Measurements from ENCODE around the gene AMZ1.

Gene AMZ1

GRCh38 chr7:2651847-2652735 lies 35.9 kb upstream of the AMZ1 start:
- DNase-seq = no peak

- DNase-seq = no peak
Observed at GRCh38 chr7:2652736-2653060, 35.3 kb upstream of the AMZ1 start.

DNA sequence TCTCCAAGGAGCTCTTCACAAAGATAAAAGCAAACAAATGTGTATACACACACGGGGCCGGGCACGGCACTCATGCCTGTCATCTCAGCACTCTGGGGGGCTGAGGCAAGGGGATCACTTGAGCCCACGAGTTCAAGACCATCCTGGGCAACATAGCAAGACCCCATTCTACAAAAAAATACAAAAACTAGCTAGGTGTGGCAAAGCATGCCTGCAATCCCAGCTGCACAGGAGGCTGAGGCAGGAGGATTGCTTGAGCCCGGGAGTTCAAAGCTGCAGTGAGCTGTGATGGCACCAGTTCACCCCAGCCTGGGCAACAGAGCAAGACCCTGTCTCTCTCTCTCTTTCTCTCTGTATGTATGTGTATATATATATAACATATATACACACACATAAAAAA lies 33.9 kb upstream of the AMZ1 start:
- no peak for DNase-seq

DNA sequence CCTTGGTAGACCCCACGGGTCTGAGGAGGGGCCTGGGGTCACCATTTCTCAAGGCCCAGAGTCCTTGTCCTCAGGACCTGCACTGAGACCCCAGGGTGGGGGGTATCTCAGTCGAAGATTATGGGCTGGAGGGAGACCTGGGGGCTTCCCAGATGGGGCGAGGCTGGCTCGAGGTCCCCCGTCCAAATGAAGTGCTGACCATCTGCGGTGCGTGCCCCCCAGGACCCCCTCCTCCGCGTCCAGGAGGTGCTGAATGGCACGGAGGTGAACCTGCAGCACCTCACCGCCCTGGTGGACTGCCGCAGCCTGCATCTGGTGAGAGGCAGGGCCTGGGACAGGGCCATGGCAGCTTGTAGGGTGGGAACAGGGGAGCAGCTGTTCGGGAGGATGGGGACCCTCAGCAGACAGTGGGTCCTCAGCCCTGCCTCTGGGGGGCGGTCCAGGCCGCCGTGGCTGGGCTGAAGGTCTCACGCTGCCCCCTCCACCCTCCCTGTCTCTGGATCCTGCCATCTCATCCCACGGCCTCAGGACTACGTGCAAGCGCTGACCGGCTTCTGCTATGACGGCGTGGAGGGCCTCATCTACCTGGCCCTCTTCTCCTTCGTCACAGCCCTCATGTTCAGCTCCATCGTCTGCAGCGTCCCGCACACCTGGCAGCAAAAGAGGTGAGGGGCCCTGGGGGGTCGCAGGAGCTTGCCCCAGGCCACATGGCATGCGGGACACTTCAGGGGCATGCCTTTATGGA lies 32.0 kb upstream of the AMZ1 start:
- DNase-seq = no peak

DNA sequence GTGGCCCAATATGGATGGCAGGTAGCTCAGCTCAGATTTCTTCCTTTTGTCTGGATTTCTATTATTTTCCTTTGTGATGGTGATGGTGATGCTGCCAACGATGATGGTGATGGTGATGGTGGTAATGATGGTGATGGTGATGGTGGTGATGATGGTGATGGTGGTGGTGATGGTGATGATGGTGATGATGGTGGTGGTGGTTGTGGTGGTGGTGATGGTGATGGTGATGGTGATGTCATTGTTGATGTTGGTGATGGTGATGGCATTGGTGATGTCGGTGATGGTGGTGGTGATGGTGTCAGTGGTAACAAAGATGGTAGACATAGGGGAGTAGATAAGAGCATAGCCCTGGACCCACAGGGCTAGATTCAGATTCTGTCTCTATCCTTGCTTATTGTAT lies 30.8 kb upstream of the AMZ1 start:
- DNase-seq = no peak

DNA sequence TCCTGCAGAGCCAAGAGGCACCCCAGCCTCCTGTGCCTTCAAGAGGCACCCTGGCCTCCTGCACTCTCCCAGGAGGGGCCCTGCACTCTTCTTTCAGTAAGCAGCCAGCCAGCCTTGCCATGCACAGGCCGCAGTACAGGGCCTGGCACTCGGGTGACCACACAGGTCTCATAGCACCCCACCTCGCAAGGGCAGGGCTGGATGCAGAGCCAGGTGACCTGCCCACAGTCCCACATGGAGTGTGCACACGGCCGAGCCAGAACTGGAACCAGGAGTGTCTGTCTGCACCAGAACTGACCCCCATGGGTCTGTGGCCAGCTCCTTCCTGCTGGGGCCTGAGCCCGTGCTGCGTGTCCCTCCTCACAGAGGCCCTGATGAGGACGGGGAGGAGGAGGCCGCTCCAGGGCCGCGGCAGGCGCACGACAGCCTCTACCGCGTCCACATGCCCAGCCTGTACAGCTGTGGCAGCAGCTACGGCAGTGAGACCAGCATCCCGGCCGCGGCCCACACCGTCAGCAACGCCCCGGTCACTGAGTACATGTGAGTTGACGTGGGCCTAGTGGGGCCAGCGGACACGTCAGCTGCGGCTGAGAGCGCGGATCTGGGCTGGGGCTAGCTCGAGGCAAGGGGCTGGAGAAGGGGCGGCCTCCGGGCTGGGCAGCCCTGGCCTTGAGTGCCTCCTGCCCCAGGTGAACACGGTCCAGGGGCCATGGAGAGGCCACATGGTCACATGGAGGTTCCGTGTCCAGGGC lies 29.9 kb upstream of the AMZ1 start:
- no peak for DNase-seq

DNA sequence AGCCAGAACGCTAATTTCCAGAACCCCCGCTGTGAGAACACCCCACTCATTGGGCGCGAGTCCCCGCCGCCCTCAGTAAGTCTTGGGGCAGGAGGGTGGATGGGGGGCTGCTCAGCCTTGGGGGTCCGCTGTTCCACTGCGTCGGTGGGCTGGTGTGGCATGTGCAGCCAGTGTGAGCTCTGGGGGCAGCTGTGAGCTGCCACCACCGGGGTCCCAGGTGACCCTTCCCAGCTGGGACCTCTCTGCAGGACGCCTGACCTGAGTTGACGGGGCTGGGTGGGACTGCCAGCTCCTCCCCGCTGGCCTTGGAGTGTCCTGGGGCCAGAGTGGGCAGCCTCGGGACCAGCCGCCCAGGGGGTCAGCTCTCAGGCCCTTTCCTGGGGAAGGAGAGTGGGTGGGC lies 29.1 kb upstream of the AMZ1 start:
- DNase-seq = no peak

DNA sequence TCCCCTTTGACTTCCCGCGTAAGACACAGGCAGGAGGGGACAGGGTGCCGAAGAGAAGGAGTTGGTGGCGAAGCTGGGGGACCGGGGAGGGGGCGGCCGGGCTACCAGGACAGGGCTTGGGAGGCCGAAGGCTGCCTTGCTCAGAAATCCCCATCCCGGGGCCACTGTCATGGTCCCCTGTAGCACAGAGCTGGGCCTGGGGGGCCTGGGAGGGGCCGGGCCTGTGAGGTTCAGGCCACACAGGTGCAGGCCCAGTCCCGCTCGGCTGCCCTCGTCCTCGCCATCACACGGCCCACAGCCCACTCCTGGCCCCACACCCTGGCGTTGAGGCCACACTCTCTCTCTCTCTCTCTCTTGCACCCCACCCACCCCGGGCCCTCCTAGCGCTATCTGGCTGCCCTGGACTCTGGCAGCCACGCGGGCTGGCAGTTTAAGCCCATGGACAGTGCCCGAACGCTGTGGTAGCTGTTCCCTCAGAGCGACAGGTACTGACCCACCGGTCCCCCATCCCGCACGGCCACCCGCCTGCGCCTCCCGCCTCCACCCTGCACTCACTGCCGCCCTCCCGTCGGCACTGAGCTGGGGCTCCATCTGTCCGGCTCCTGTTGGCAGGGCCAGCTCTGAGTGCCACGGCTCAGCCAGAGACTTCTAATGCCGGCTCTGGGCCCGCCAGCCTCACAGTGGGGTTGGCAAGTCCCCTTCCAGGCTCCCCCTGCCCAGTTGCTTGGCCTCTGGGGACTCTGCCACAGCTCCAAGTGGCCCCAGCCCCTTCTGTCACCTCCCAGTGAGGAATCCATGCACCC lies 28.2 kb upstream of the AMZ1 start:
- DNase-seq = no peak

GRCh38 chr7:2660359-2661095 lies 27.5 kb upstream of the AMZ1 start:
- DNase-seq = no peak

- no peak for DNase-seq
Observed at GRCh38 chr7:2661096-2661449, 26.9 kb upstream of the AMZ1 start.

- DNase-seq = no peak
Observed at GRCh38 chr7:2661602-2662272, 26.3 kb upstream of the AMZ1 start.

DNA sequence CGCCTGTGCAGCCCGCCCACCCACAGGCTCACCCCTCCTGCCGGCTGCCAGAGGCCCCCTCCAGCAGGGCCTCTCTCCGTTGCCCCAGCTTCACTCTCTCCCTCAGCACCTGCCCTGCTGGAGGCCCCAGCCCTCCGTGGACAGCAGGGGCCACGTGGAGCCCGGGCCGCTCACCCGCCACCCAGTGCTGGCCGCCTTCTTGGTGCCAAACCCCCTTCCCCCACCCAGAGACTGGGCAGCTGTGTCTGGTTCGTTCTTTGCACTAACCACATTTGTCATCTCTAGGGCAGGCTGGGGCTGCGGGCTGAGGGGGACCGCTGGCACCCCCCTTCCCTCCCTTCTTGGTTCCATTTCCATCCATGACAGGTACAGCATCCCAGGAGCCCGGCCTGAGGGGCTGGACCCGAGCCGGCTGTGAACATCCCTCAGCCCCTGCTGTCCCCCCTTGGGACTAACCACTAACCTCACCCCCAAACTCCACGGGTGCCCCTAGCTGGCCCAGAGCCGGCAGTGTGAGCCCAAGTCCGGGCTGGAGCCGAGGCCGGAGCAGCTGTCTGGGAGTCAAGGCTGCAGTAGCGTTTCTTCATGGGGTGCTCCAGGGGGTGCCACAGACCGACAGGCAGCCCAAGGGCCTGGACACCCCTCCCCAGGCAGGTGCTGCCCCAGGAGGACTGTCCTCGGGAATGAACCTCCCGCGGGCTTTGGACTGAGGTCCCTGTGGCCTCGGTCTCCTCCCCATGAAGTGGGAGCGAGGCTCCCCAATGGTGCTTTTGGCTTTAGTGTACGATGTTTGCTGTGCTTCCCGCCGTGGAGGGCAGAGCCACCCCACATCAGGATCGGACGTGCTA lies 25.5 kb upstream of the AMZ1 start:
- DNase-seq = no peak

- no peak for DNase-seq
Observed at GRCh38 chr7:2663121-2663886, 24.7 kb upstream of the AMZ1 start.

DNA sequence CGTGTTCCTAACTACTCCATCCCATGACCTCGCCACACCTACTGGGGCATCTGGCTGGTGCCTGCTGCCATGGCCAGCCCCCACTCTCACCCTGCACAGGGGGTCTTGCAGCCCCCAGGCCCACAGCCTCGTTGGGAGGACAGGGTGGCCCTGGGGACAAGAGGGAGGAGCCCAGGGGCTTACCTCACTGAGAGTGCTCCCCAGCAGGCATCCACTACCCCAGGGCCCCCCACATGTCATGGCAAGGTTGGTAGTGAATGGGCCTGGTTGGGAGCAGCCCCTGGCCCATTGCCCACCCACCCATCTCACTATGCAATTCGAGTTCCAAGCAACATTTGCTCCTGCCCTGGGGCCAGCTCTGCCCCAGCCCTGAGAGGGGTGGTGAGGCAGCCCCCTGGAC lies 24.0 kb upstream of the AMZ1 start:
- no peak for DNase-seq

GRCh38 chr7:2665359-2665791 lies 22.6 kb upstream of the AMZ1 start:
- no peak for DNase-seq

DNA sequence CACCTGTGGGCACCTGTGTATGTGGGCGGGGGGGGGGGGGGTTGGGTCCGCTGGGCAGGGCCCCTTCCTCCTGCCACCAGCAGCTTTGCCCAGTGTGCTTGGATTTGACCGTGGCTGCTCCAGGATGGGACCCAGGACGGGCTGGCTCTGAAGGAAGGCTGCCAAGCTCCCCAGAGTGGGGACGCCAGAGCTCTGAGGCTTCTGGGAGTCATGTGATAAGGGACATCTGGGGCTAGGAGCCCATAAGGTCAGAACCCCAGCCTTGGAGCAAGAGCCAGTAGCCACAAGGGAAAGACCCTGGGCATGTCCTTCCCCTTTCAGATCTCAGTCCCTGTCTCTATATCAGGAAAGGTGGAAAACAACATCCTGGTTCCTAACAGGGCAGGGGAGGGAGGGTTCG lies 21.8 kb upstream of the AMZ1 start:
- no peak for DNase-seq

DNA sequence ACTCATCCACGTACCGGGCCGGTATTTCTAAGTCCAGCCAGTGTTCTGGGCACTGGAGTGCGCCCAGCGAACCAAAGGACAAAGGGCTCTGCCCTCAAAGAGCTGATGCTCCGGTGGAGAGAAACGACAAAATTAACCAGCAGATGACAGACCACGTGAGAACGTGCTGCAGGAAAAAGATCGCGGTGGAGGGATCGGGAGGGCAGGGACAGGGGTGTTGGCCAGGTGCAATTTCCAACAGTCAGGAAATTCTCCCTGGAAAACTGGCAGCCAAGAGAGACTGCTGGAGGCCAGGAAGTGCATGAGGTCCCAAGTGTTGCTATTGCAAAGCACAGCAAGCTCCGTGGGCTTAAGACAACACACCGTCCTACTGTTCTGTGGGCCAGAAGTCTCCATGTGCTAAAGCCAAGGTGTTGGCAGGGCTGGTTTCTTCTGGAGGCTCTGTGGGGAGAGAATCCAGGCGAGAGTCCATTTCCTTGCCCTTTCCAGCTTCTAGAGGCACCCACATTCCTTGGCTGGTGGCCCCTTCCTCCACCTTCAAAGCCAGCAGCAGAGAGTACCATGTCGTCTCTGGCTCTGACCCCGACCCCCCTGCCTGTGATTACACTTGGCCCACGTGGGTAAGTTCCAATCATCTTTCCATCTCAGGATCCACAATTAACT lies 21.3 kb upstream of the AMZ1 start:
- DNase-seq = no peak

GRCh38 chr7:2667843-2668242 lies 20.2 kb upstream of the AMZ1 start:
- DNase-seq = no peak

- no peak for DNase-seq
Observed at GRCh38 chr7:2668401-2668800, 19.6 kb upstream of the AMZ1 start.
